ENCODE measurements around the gene AP1M2.

The AP1M2 gene

GRCh38 chr19:10620786-10621185, 33.7 kb upstream of the AP1M2 start:
- H3K27ac ChIP-seq (ENCODE audit: low read depth in 2 of 2, low read length in 2 of 2) = no peak overlapping the region
- H3K4me3 ChIP-seq (ENCODE audit: low read length in 2 of 2) = no peak overlapping the region
- H3K27me3 ChIP-seq (ENCODE audit: control insufficient read depth in 2 of 2, insufficient read depth in 2 of 2, low read length in 2 of 2) = no peaks in the 10 kb centered on the region
- no peaks in the 10 kb centered on the region for H3K36me3 ChIP-seq (ENCODE audit: control insufficient read depth in 2 of 2, insufficient read depth in 2 of 2, low read length in 2 of 2)
- peaks cover 12 to 13% of the 10 kb centered on the region in 2 donors for H3K4me1 ChIP-seq (ENCODE audit: control insufficient read depth in 2 of 2, insufficient read depth in 2 of 2, low read length in 2 of 2)
- H3K9me3 ChIP-seq (ENCODE audit: control insufficient read depth in 2 of 2, low read length in 2 of 2) = no peaks in the 10 kb centered on the region
- H3K9ac ChIP-seq (ENCODE audit: low read depth in 1 of 2, low read length in 2 of 2) = no peak overlapping the region

- peaks cover 0 to 2% of the 10 kb centered on the region in 2 donors for H3K4me1 ChIP-seq (ENCODE audit: control insufficient read depth in 2 of 2, insufficient read depth in 2 of 2, low read length in 2 of 2)
- no peak overlapping the region for H3K9ac ChIP-seq (ENCODE audit: low read depth in 1 of 2, low read length in 2 of 2)
- H3K4me3 ChIP-seq (ENCODE audit: low read length in 2 of 2) = no peak overlapping the region
- no peaks in the 10 kb centered on the region for H3K9me3 ChIP-seq (ENCODE audit: control insufficient read depth in 2 of 2, low read length in 2 of 2)
- H3K36me3 ChIP-seq (ENCODE audit: control insufficient read depth in 2 of 2, insufficient read depth in 2 of 2, low read length in 2 of 2) = no peaks in the 10 kb centered on the region
- H3K27me3 ChIP-seq (ENCODE audit: control insufficient read depth in 2 of 2, insufficient read depth in 2 of 2, low read length in 2 of 2) = no peaks in the 10 kb centered on the region
- no peak overlapping the region for H3K27ac ChIP-seq (ENCODE audit: low read depth in 2 of 2, low read length in 2 of 2)
These were observed 31.7 kb upstream of the AP1M2 start for GRCh38 chr19:10618846-10619245.

GRCh38 chr19:10617409-10618121, 30.5 kb upstream of the AP1M2 start:
- H3K36me3 ChIP-seq (ENCODE audit: control insufficient read depth in 2 of 2, insufficient read depth in 2 of 2, low read length in 2 of 2) = no peaks in the 10 kb centered on the region
- H3K4me3 ChIP-seq (ENCODE audit: low read length in 2 of 2) = no peak overlapping the region
- H3K9me3 ChIP-seq (ENCODE audit: control insufficient read depth in 2 of 2, low read length in 2 of 2) = no peaks in the 10 kb centered on the region
- no peak overlapping the region for H3K27ac ChIP-seq (ENCODE audit: low read depth in 2 of 2, low read length in 2 of 2)
- H3K4me1 ChIP-seq (ENCODE audit: control insufficient read depth in 2 of 2, insufficient read depth in 2 of 2, low read length in 2 of 2) = peaks cover 2 to 5% of the 10 kb centered on the region in 2 donors
- H3K9ac ChIP-seq (ENCODE audit: low read depth in 1 of 2, low read length in 2 of 2) = no peak overlapping the region
- no peaks in the 10 kb centered on the region for H3K27me3 ChIP-seq (ENCODE audit: control insufficient read depth in 2 of 2, insufficient read depth in 2 of 2, low read length in 2 of 2)

GRCh38 chr19:10615429-10616023, 28.4 kb upstream of the AP1M2 start:
- Histone ChIP-seq H3K4me1 (ENCODE audit: control insufficient read depth in 2 of 2, insufficient read depth in 2 of 2, low read length in 2 of 2) (peaks cover 6 to 8% of the 10 kb centered on the region in 2 donors), H3K27ac (ENCODE audit: low read depth in 2 of 2, low read length in 2 of 2) (no peak overlapping the region), H3K4me3 (ENCODE audit: low read length in 2 of 2) (no peak overlapping the region)

GRCh38 chr19:10612499-10613119, 25.5 kb upstream of the AP1M2 start:
- peak overlapping the region in 1 of 2 donors; percentile 20 for H3K27ac ChIP-seq (ENCODE audit: low read depth in 2 of 2, low read length in 2 of 2)
- no peak overlapping the region for H3K9ac ChIP-seq (ENCODE audit: low read depth in 1 of 2, low read length in 2 of 2)
- H3K9me3 ChIP-seq (ENCODE audit: control insufficient read depth in 2 of 2, low read length in 2 of 2) = no peaks in the 10 kb centered on the region
- H3K4me1 ChIP-seq (ENCODE audit: control insufficient read depth in 2 of 2, insufficient read depth in 2 of 2, low read length in 2 of 2) = peaks cover 6 to 7% of the 10 kb centered on the region in 2 donors
- no peaks in the 10 kb centered on the region for H3K36me3 ChIP-seq (ENCODE audit: control insufficient read depth in 2 of 2, insufficient read depth in 2 of 2, low read length in 2 of 2)
- H3K27me3 ChIP-seq (ENCODE audit: control insufficient read depth in 2 of 2, insufficient read depth in 2 of 2, low read length in 2 of 2) = no peaks in the 10 kb centered on the region
- H3K4me3 ChIP-seq (ENCODE audit: low read length in 2 of 2) = no peak overlapping the region

More at GRCh38 chr19:10615429-10616023, 28.4 kb upstream of the AP1M2 start:
- H3K9ac ChIP-seq (ENCODE audit: low read depth in 1 of 2, low read length in 2 of 2) = no peak overlapping the region
- H3K36me3 ChIP-seq (ENCODE audit: control insufficient read depth in 2 of 2, insufficient read depth in 2 of 2, low read length in 2 of 2) = no peaks in the 10 kb centered on the region
- no peaks in the 10 kb centered on the region for H3K9me3 ChIP-seq (ENCODE audit: control insufficient read depth in 2 of 2, low read length in 2 of 2)
- H3K27me3 ChIP-seq (ENCODE audit: control insufficient read depth in 2 of 2, insufficient read depth in 2 of 2, low read length in 2 of 2) = no peaks in the 10 kb centered on the region

GRCh38 chr19:10611907-10612306, 24.8 kb upstream of the AP1M2 start:
- no peak overlapping the region for H3K9ac ChIP-seq (ENCODE audit: low read depth in 1 of 2, low read length in 2 of 2)
- H3K4me1 ChIP-seq (ENCODE audit: control insufficient read depth in 2 of 2, insufficient read depth in 2 of 2, low read length in 2 of 2) = peaks cover 6% of the 10 kb centered on the region in 2 donors
- no peaks in the 10 kb centered on the region for H3K27me3 ChIP-seq (ENCODE audit: control insufficient read depth in 2 of 2, insufficient read depth in 2 of 2, low read length in 2 of 2)
- no peaks in the 10 kb centered on the region for H3K9me3 ChIP-seq (ENCODE audit: control insufficient read depth in 2 of 2, low read length in 2 of 2)
- H3K27ac ChIP-seq (ENCODE audit: low read depth in 2 of 2, low read length in 2 of 2) = no peak overlapping the region
- H3K4me3 ChIP-seq (ENCODE audit: low read length in 2 of 2) = no peak overlapping the region
- no peaks in the 10 kb centered on the region for H3K36me3 ChIP-seq (ENCODE audit: control insufficient read depth in 2 of 2, insufficient read depth in 2 of 2, low read length in 2 of 2)

GRCh38 chr19:10604460-10604980, 17.4 kb upstream of the AP1M2 start:
- Histone ChIP-seq H3K9ac (ENCODE audit: low read depth in 1 of 2, low read length in 2 of 2) (peak overlapping the region in 1 of 2 donors; percentile 60), H3K4me3 (ENCODE audit: low read length in 2 of 2) (peak overlapping the region in 1 of 2 donors; percentile 84), H3K27me3 (ENCODE audit: control insufficient read depth in 2 of 2, insufficient read depth in 2 of 2, low read length in 2 of 2) (no peaks in the 10 kb centered on the region), H3K36me3 (ENCODE audit: control insufficient read depth in 2 of 2, insufficient read depth in 2 of 2, low read length in 2 of 2) (no peaks in the 10 kb centered on the region), H3K27ac (ENCODE audit: low read depth in 2 of 2, low read length in 2 of 2) (peak overlapping the region; percentile 54 to 89), H3K9me3 (ENCODE audit: control insufficient read depth in 2 of 2, low read length in 2 of 2) (no peaks in the 10 kb centered on the region), H3K4me1 (ENCODE audit: control insufficient read depth in 2 of 2, insufficient read depth in 2 of 2, low read length in 2 of 2) (peaks cover 13 to 23% of the 10 kb centered on the region in 2 donors)

GRCh38 chr19:10603873-10604459, 16.9 kb upstream of the AP1M2 start:
- peak overlapping the region; percentile 87 to 89 for H3K27ac ChIP-seq (ENCODE audit: low read depth in 2 of 2, low read length in 2 of 2)
- peak overlapping the region; percentile 76 to 79 for H3K9ac ChIP-seq (ENCODE audit: low read depth in 1 of 2, low read length in 2 of 2)
- peak overlapping the region; percentile 37 to 84 for H3K4me3 ChIP-seq (ENCODE audit: low read length in 2 of 2)

GRCh38 chr19:10603084-10603872, 16.2 kb upstream of the AP1M2 start:
- Histone ChIP-seq H3K4me1 (ENCODE audit: control insufficient read depth in 2 of 2, insufficient read depth in 2 of 2, low read length in 2 of 2) (peaks cover 13 to 23% of the 10 kb centered on the region in 2 donors), H3K36me3 (ENCODE audit: control insufficient read depth in 2 of 2, insufficient read depth in 2 of 2, low read length in 2 of 2) (no peaks in the 10 kb centered on the region), H3K9me3 (ENCODE audit: control insufficient read depth in 2 of 2, low read length in 2 of 2) (no peaks in the 10 kb centered on the region), H3K27me3 (ENCODE audit: control insufficient read depth in 2 of 2, insufficient read depth in 2 of 2, low read length in 2 of 2) (no peaks in the 10 kb centered on the region), H3K4me3 (ENCODE audit: low read length in 2 of 2) (peak overlapping the region; percentile 84 to 88), H3K27ac (ENCODE audit: low read depth in 2 of 2, low read length in 2 of 2) (peak overlapping the region; percentile 87 to 89), H3K9ac (ENCODE audit: low read depth in 1 of 2, low read length in 2 of 2) (peak overlapping the region; percentile 77 to 79)

More at GRCh38 chr19:10603873-10604459, 16.9 kb upstream of the AP1M2 start:
- Histone ChIP-seq H3K4me1 (ENCODE audit: control insufficient read depth in 2 of 2, insufficient read depth in 2 of 2, low read length in 2 of 2) (peaks cover 13 to 23% of the 10 kb centered on the region in 2 donors), H3K36me3 (ENCODE audit: control insufficient read depth in 2 of 2, insufficient read depth in 2 of 2, low read length in 2 of 2) (no peaks in the 10 kb centered on the region), H3K9me3 (ENCODE audit: control insufficient read depth in 2 of 2, low read length in 2 of 2) (no peaks in the 10 kb centered on the region), H3K27me3 (ENCODE audit: control insufficient read depth in 2 of 2, insufficient read depth in 2 of 2, low read length in 2 of 2) (no peaks in the 10 kb centered on the region)

All from mucosa of rectum (tissue), 2 donors.